ENCODE results near the gene TRPV3. TPM values are rescaled to one million over a fixed set of nuclear protein-coding genes. Genes with fewer than 3 reads are reported as not detected.

Gene TRPV3
- total RNA-seq, 1 experiment from 2014 or later = 1.4 TPM

DNA sequence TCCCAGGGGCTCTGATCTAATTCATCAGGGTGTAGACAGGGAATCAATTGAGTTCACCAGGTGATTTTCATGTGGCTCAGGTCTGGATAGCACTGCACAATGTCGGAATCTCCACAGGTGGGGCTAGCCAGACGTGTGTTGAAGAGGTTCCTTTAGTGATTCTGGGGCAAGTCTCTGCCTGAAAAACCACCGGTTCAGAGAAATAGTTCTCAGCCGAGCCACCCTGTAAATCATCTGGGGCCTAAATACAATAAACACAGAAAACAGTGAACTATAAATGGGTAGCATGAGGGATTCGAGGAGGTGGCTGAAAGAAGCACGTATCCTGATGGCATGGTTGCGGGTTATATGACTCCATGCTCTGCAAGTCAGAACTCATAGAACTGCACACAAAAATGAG is 60.5 kb downstream of the TRPV3 start:
- intact Hi-C loops (cut with micrococcal nuclease) = no loop called here
- ChIA-PET CTCF (no interaction called here), RAD21 (ENCODE audit: low non-redundant PET in 1 of 2, low total read pairs in 2 of 2, uncharacterized antibody in 2 of 2, unreplicated experiment in 2 of 2) (no interaction called here), POLR2A (no interaction called here)
- ATAC-seq = no peak
- Histone ChIP-seq H3K9ac (ENCODE audit: low read length) (no peak overlapping the region), H3K27me3 (ENCODE audit: insufficient read depth, low read length) (no peaks in the 10 kb centered on the region; the same call in 1 of the 2 replicates), H2AFZ (ENCODE audit: low read depth, low read length, poor library complexity, severe bottlenecking) (no peak overlapping the region), H3K36me3 (ENCODE audit: control insufficient read depth in 1 of 2, insufficient read depth in 2 of 2, low read length in 2 of 2) (no peaks in the 10 kb centered on the region), H3K79me2 (ENCODE audit: insufficient read depth, low read length) (no peaks in the 10 kb centered on the region), H4K20me1 (ENCODE audit: insufficient read depth) (no peaks in the 10 kb centered on the region), H3K4me1 (ENCODE audit: control insufficient read depth in 1 of 2, insufficient read depth in 2 of 2, low read length in 2 of 2) (no peaks in the 10 kb centered on the region), H3K9me2 (ENCODE audit: insufficient read depth) (no peaks in the 10 kb centered on the region), H3K9me3 (ENCODE audit: control insufficient read depth in 1 of 2, insufficient read depth in 1 of 2, low read depth in 1 of 2, low read length in 2 of 2) (peaks cover 0 to 4% of the 10 kb centered on the region in 2 experiments; a peak in 1 of 4 replicates), H3K27ac (ENCODE audit: low read depth, low read length) (no peak overlapping the region), H3K4me3 (replicated peaks in 1 of 2; ENCODE audit: low read depth in 1 of 2, low read length in 2 of 2) (no peak overlapping the region), H3K4me2 (ENCODE audit: low read length) (no peak overlapping the region)
- DNase-seq (ENCODE audit: low read depth, low spot score) = no peak
- no peak for TF ChIP-seq TCF7L2 (IDR thresholded peaks at IDR 0.05; ENCODE audit: borderline replicate concordance, extremely low read depth, insufficient read depth, insufficient read length)
- no peak for TF ChIP-seq REST (IDR thresholded peaks at IDR 0.05; ENCODE audit: low read depth)
- no TSS peak for BruUV-seq (replicated peaks)

GRCh38 chr17:3485481-3486068 is 72.0 kb downstream of the TRPV3 start:
- H3K27ac ChIP-seq (ENCODE audit: low read depth, low read length) = no peak overlapping the region
- H3K27me3 ChIP-seq (ENCODE audit: insufficient read depth, low read length) = peaks cover 49% of the 10 kb centered on the region
- ATAC-seq = no peak
- POLR2A ChIA-PET = no interaction called here
- H3K4me3 ChIP-seq (replicated peaks in 1 of 2; ENCODE audit: low read depth in 1 of 2, low read length in 2 of 2) = no peak overlapping the region
- H3K9me2 ChIP-seq (ENCODE audit: insufficient read depth) = no peaks in the 10 kb centered on the region
- H2AFZ ChIP-seq (ENCODE audit: low read depth, low read length, poor library complexity, severe bottlenecking) = no peak overlapping the region
- RAD21 ChIA-PET (ENCODE audit: low non-redundant PET in 1 of 2, low total read pairs in 2 of 2, uncharacterized antibody in 2 of 2, unreplicated experiment in 2 of 2) = no interaction called here
- H3K9ac ChIP-seq (ENCODE audit: low read length) = no peak overlapping the region
- BruUV-seq (replicated peaks) = no TSS peak
- no peaks in the 10 kb centered on the region for H4K20me1 ChIP-seq (ENCODE audit: insufficient read depth)
- no peaks in the 10 kb centered on the region for H3K9me3 ChIP-seq (ENCODE audit: control insufficient read depth in 1 of 2, insufficient read depth in 1 of 2, low read depth in 1 of 2, low read length in 2 of 2)
- DNase-seq (ENCODE audit: low read depth, low spot score) = no peak
- no peaks in the 10 kb centered on the region for H3K36me3 ChIP-seq (ENCODE audit: control insufficient read depth in 1 of 2, insufficient read depth in 2 of 2, low read length in 2 of 2)
- H3K4me1 ChIP-seq (ENCODE audit: control insufficient read depth in 1 of 2, insufficient read depth in 2 of 2, low read length in 2 of 2) = no peaks in the 10 kb centered on the region
- intact Hi-C loops (cut with micrococcal nuclease) = no loop called here
- H3K4me2 ChIP-seq (ENCODE audit: low read length) = no peak overlapping the region
- CTCF ChIA-PET = no interaction called here
- H3K79me2 ChIP-seq (ENCODE audit: insufficient read depth, low read length) = no peaks in the 10 kb centered on the region
- TF ChIP-seq SP1 (IDR thresholded peaks at IDR 0.05; ENCODE audit: low read depth) = no peak

Measured in HCT116 (cell line).